Kidney (tissue), 14 donors: ENCODE results near the gene HCK. TPM values are rescaled to one million over a fixed set of nuclear protein-coding genes. Genes with fewer than 3 reads are reported as not detected.

Source experiments
- DNase-seq, 5 donors: peaks; one replicate each; pipeline ENCODE4 v3.0.0-alpha.2; 2013 to 2020
- FAIRE-seq: peaks from 2 replicates; lab custom pipeline; 2012; peaks lifted over from hg19 to GRCh38; lab: Jason Lieb, UNC
- H3K27ac ChIP-seq, 2 donors: one replicate each; pipeline ENCODE4 v1.7.0; 2013; ENCODE audit warnings: low read depth in 2 of 2, low read length in 2 of 2, inconsistent platforms in 1 of 2
- H3K27me3 ChIP-seq: one replicate; pipeline ENCODE4 v1.7.1; 2013; ENCODE audit warnings: low read length, inconsistent platforms; ENCODE audit not compliant: control insufficient read depth, insufficient read depth
- H3K36me3 ChIP-seq, 3 donors: one replicate each; pipeline versions ENCODE4 v1.7.0 to v1.7.1; 2013; ENCODE audit warnings: low read length in 3 of 3, control low read depth in 1 of 3, inconsistent platforms in 1 of 3; ENCODE audit not compliant: insufficient read depth in 3 of 3, control insufficient read depth in 2 of 3
- H3K4me1 ChIP-seq, 3 donors: one replicate each; pipeline versions ENCODE4 v1.7.0 to v1.7.1; 2013; ENCODE audit warnings: low read length in 3 of 3, inconsistent platforms in 1 of 3, low read depth in 1 of 3; ENCODE audit not compliant: control insufficient read depth in 2 of 3, insufficient read depth in 2 of 3
- H3K4me3 ChIP-seq, 3 donors: one replicate each; pipeline versions ENCODE4 v1.7.0 to v1.8.1; 2013; ENCODE audit warnings: low read length in 3 of 3, control low read depth in 1 of 3, inconsistent platforms in 1 of 3
- H3K9ac ChIP-seq, 3 donors: one replicate each; pipeline versions ENCODE4 v1.7.0 to v1.7.1; 2013; ENCODE audit warnings: low read length in 3 of 3, control low read depth in 1 of 3, inconsistent platforms in 1 of 3
- H3K9me3 ChIP-seq, 3 donors: one replicate each; pipeline versions ENCODE4 v1.7.0 to v1.7.1; 2013; ENCODE audit warnings: low read length in 3 of 3, control low read depth in 1 of 3, inconsistent platforms in 1 of 3; ENCODE audit not compliant: control insufficient read depth in 2 of 3, insufficient read depth in 1 of 3
- CTCF ChIP-seq: IDR thresholded peaks from 3 replicates; pipeline ENCODE4 v1.5.1; 2012; ENCODE audit warnings: mild to moderate bottlenecking, moderate library complexity, borderline replicate concordance; ENCODE audit not compliant: insufficient read depth; ENCODE audit errors: extremely low read depth
- intact Hi-C: fragments of 100-400 bp; cut with DNase I; formaldehyde crosslinking; loops from one replicate; pipeline ENCODE4 v1.11.1; 2022
- polyA plus RNA-seq: library from polyadenylated mRNA; stranded (reverse); fragments of 350-450 nt; fragmentation: Illumina TruSeq; extraction: RNeasy Lipid Tissue Mini Kit (QIAGEN cat#74804); gene quantifications from one replicate; pipeline ENCODE4 v1.2.3, GENCODE V29; 2014; ENCODE audit warnings: low read depth, low replicate concordance; ENCODE audit not compliant: insufficient read depth
- total RNA-seq: library from RNA; stranded (reverse); fragmentation: NEBNext Ultra II Directional; extraction: Animal tissue kit (Norgen Biotek cat#: 25700); gene quantifications from one replicate; pipeline ENCODE4 v1.2.1, GENCODE V29; 2021
- donor health status: control.
- donor health status: control.
- donor health status: control.
- donor health status: control.
- donor health status: control.
- donor health status: DM: yes; HTN: yes; CAD: no.
- donor health status: Normal renal cell carcinoma (clear cell type).

Gene HCK
- total and polyA plus RNA-seq, 2 donors from 2014 or later: 3.9 to 24.0 TPM

DNA sequence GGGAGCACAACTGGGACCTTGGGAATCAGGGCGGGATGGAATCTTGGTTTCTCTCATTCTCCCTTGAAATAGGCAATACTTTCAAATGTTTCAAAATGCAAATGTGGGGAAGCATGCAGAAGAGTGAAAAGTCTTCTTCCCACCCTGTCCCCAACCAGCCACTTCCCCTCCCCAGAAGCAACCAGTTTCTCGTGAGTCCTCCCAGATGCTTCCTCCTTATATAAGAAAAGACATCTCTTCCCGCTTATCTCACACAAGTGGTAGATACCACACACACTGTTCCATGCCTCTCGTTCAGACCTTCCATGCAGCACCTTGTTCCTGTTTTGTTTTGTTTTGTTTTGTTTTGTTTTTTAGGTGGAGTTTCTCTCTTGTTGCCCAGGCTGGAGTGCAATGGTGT lies 25.1 kb downstream of the HCK start:
- no peaks in the 10 kb centered on the region for H3K4me1 ChIP-seq
- no peak for TF ChIP-seq CTCF
- no peaks in the 10 kb centered on the region for H3K9me3 ChIP-seq
- intact Hi-C loops: no loop called here
- DNase-seq: no peak
- no peaks in the 10 kb centered on the region for H3K27me3 ChIP-seq
- H3K9ac ChIP-seq: no peak overlapping the region
- H3K27ac ChIP-seq: no peak overlapping the region
- H3K4me3 ChIP-seq: no peak overlapping the region
- no peak for FAIRE-seq
- no peaks in the 10 kb centered on the region for H3K36me3 ChIP-seq

- H3K4me1 ChIP-seq: no peaks in the 10 kb centered on the region
- no peak overlapping the region for H3K27ac ChIP-seq
- FAIRE-seq: no peak
- H3K36me3 ChIP-seq: no peaks in the 10 kb centered on the region
- no peak for DNase-seq
- intact Hi-C loops: no loop called here
- H3K9me3 ChIP-seq: no peaks in the 10 kb centered on the region
- H3K27me3 ChIP-seq: no peaks in the 10 kb centered on the region
- no peak overlapping the region for H3K4me3 ChIP-seq
- no peak for TF ChIP-seq CTCF
- no peak overlapping the region for H3K9ac ChIP-seq
Measured at GRCh38 chr20:32078322-32078721, 26.3 kb downstream of the HCK start.

DNA sequence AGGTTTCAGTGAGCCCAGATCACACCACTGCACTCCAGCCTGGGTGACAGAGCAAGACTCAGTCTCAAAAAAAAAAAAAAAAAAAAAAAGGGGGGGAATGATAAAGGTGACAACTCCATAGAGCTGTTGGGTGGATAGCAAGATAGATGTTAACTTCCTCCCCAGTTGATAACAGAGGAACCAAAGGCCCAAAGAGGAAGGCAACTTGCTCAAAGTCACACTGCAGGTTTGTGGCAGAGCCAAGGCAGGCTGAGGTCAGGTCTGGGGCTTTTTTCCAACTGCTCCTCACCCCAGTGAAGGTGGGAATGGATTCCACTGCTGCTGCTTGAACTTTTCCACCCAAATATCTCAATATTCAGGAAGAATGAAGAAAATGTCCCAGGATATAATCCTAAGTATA lies 26.7 kb downstream of the HCK start:
- Histone ChIP-seq H3K9ac (no peak overlapping the region), H3K4me1 (no peaks in the 10 kb centered on the region), H3K27ac (no peak overlapping the region), H3K36me3 (no peaks in the 10 kb centered on the region), H3K4me3 (no peak overlapping the region), H3K27me3 (no peaks in the 10 kb centered on the region), H3K9me3 (no peaks in the 10 kb centered on the region)
- TF ChIP-seq CTCF: no peak
- FAIRE-seq: no peak
- no peak for DNase-seq
- intact Hi-C loops: no loop called here

- no peak for TF ChIP-seq CTCF
- Histone ChIP-seq H3K4me1 (no peaks in the 10 kb centered on the region), H3K9me3 (no peaks in the 10 kb centered on the region), H3K36me3 (no peaks in the 10 kb centered on the region), H3K4me3 (no peak overlapping the region), H3K27ac (no peak overlapping the region), H3K9ac (no peak overlapping the region), H3K27me3 (no peaks in the 10 kb centered on the region)
- intact Hi-C loops: no loop called here
- FAIRE-seq (no peak), DNase-seq (no peak)
Measured at GRCh38 chr20:32079655-32080109, 27.6 kb downstream of the HCK start.
